Measurements from ENCODE around the gene KRTAP9-4. TPM values are rescaled to one million over a fixed set of nuclear protein-coding genes. Genes with fewer than 3 reads are reported as not detected.
"Not testable (repeated sequence)": the region's sequence is repeated elsewhere in the genome, so short reads cannot be mapped to it uniquely, and the experiment has no call there.

The KRTAP9-4 gene
- total RNA-seq, 1 donor = not detected

- DNase-seq (ENCODE audit: low read depth in 2 of 3, low spot score in 2 of 3) = no peak
Measured at GRCh38 chr17:41264599-41264998, 15.1 kb downstream of the KRTAP9-4 start.

- DNase-seq (ENCODE audit: low read depth in 2 of 3, low spot score in 2 of 3) = no peak
Measured at GRCh38 chr17:41265078-41265477, 15.6 kb downstream of the KRTAP9-4 start, which contains the start of gene KRTAP9-6. Gene KRTAP9-6 (plus strand): TSS chr17:41265378. CDS start chr17:41265378, 0 bp downstream.

DNA sequence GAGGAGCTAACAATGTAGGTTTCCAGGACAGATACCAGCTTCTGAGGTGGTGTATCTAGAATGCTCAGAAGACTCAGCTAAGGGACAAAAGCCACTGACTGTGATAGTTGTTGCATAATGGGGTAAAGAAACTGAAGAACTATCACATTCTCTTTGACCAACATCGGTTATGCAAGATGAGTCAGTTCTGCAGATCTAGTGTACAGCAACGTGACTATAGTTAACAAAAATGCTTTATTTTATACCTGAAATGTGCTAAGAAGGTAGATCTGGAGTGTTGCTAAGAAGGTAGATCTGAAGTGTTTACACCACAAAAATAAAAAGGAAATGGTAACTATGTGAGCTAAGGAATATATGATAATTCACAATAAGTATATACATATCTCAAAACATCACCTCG lies 18.2 kb downstream of the KRTAP9-4 start:
- no peak for DNase-seq (ENCODE audit: low read depth in 2 of 3, low spot score in 2 of 3)

- not testable (repeated sequence) for DNase-seq (ENCODE audit: low read depth in 2 of 3, low spot score in 2 of 3)
Measured at GRCh38 chr17:41271323-41271722, 21.8 kb downstream of the KRTAP9-4 start.

GRCh38 chr17:41271858-41272257 lies 22.4 kb downstream of the KRTAP9-4 start:
- DNase-seq (ENCODE audit: low read depth in 2 of 3, low spot score in 2 of 3) = no peak

DNA sequence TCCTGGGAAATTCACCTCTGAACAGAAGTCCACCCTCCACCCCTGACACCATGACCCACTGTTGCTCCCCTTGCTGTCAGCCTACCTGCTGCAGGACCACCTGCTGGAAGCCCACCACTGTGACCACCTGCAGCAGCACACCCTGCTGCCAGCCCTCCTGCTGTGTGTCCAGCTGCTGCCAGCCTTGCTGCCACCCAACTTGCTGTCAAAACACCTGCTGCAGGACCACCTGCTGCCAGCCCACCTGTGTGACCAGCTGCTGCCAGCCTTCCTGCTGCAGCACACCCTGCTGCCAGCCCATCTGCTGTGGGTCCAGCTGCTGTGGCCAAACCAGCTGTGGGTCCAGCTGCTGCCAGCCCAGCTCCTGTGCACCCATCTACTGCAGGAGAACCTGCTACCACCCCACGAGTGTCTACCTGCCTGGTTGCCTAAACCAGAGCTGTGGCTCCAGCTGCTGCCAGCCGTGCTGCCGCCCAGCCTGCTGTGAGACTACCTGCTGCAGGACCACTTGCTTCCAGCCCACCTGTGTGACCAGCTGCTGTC lies 26.2 kb downstream of the KRTAP9-4 start, which contains the start of gene KRTAP9-7:
Gene KRTAP9-7 (plus strand): TSS at position 51 of the 543 bp plus-strand sequence. CDS start 0 bp downstream, at position 51.
- not testable (repeated sequence) for DNase-seq (ENCODE audit: low read depth in 2 of 3, low spot score in 2 of 3)

- DNase-seq (ENCODE audit: low read depth in 2 of 3, low spot score in 2 of 3) = no peak
Measured at GRCh38 chr17:41278176-41278955, 28.9 kb downstream of the KRTAP9-4 start.

DNA sequence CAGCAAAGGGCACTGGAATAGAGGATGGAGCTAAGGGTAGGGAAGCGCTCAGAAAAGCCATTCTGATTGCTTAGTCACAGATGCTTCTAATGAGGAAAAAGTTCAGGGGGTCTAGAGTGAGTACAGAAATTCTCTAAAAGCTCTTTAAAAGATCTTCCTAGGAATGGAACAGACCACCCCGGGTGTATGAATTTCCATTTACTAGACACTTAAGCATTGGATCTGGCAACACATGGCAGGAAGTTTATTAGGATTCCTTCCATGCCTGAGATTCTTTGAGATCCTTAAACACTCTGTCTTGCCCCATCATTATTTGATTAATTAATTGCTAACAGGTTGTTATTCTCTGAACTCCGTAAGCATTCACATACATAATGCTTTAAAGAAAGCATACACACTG lies 34.6 kb downstream of the KRTAP9-4 start:
- DNase-seq (ENCODE audit: low read depth in 2 of 3, low spot score in 2 of 3) = no peak

- DNase-seq (ENCODE audit: low read depth in 2 of 3, low spot score in 2 of 3) = peak in 1 of 3 donors; percentile 23
Measured at GRCh38 chr17:41284546-41284945, 35.1 kb downstream of the KRTAP9-4 start.

GRCh38 chr17:41287050-41287449 lies 37.6 kb downstream of the KRTAP9-4 start:
- DNase-seq (ENCODE audit: low read depth in 2 of 3, low spot score in 2 of 3) = no peak

DNA sequence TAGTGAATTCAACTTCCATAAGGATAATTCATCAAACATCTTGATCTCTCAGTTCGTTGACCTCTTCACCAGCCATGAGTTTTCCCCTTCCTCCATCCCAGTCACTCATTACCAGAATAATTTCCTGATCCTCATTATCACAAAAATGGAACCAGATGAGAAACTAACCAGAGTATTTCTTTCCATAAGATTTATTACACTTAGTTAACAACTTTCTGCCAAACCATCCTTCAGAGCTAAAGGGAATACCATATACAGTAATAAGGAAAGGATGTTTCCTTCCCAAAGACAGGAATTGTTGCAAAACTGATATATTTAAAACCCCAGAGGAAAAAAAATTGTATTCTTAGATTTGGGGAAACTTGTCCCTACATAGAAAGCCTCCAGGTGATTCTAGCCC lies 44.5 kb downstream of the KRTAP9-4 start:
- DNase-seq (ENCODE audit: low read depth in 2 of 3, low spot score in 2 of 3) = no peak

DNA sequence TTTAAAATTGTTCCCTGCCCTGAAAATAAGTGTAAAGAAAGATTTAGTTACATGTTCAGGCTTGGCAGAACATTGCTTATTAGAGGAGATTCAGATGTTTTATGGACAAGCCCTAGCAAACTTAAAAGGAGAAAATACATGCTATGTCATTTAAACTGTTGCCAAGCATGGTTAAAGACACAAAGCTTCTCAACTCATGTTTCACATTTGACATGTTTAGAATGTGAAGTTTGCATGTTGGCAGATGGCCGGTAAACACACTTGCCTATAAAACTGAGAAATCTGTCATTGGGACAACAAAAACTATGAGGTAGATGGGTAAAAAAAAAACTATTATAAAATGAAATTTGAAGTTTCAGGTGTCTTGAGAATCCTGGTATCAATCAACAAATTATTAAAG lies 47.4 kb downstream of the KRTAP9-4 start:
- no peak for DNase-seq (ENCODE audit: low read depth in 2 of 3, low spot score in 2 of 3)

DNA sequence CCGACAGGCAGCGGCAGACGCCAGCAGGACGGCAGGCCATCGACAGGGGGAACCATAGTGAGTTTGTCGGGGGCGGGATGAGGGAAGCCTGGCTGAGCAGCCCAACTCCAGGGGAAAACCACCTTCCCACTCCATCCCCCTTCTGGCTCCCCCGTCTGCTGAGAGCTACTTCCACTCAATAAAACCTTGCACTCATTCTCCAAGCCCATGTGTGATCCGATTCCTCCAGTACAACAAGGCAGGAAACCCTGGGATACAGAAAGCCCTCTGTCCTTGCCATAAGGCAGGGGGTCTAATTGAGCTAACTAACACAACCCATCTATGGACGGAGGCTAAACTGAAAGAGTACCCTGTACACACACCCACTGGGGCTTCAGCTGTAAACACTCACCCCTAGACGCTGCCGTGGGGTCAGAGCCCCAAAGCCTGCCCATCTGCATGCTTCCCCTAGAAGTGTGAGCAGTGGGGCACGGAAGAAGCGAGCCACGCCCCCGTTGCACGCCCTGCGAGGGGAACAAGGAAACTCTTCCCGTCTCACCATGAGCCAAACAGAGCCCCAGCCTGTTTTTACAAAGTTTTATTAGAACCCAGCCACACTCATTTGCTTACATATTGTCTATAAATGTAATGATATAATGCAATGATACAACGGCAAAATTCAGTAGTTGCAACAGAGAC lies 49.1 kb downstream of the KRTAP9-4 start:
- DNase-seq (ENCODE audit: low read depth in 2 of 3, low spot score in 2 of 3) = no peak

Small RNA genes within 50 kb of the gene (small RNA-seq; reads per million reads assigned to genes)
- not detected for gene KRTAP9-10P

Other genes starting within 250 kb of the KRTAP9-4 start
- not detected for gene KRTAP3-2, start 249.8 kb upstream of the KRTAP9-4 start, total RNA-seq
- gene KRTAP3-1, start 240.6 kb upstream of the KRTAP9-4 start, total RNA-seq = not detected
- gene KRTAP1-5, start 222.5 kb upstream of the KRTAP9-4 start, total RNA-seq = not detected
- not detected for gene KRTAP1-4, start 219.5 kb upstream of the KRTAP9-4 start, total RNA-seq
- gene KRTAP1-3, start 214.8 kb upstream of the KRTAP9-4 start, total RNA-seq = not detected
- gene KRTAP1-1, start 208.2 kb upstream of the KRTAP9-4 start, total RNA-seq = not detected
- gene KRTAP2-1, start 202.4 kb upstream of the KRTAP9-4 start, total RNA-seq = not detected
- gene KRTAP2-2, start 194.5 kb upstream of the KRTAP9-4 start, total RNA-seq = not detected
- gene KRTAP2-3, start 189.6 kb upstream of the KRTAP9-4 start, total RNA-seq = not detected
- not detected for gene KRTAP2-4, start 183.8 kb upstream of the KRTAP9-4 start, total RNA-seq
- gene KRTAP4-7, start 165.5 kb upstream of the KRTAP9-4 start, total RNA-seq = not detected
- gene KRTAP4-8, start 151.5 kb upstream of the KRTAP9-4 start, total RNA-seq = not detected
- gene KRTAP4-16, start 147.5 kb upstream of the KRTAP9-4 start, total RNA-seq = not detected
- under 0.01 TPM for gene KRTAP4-9, start 144.3 kb upstream of the KRTAP9-4 start, total RNA-seq
- not detected for gene KRTAP4-11, start 131.3 kb upstream of the KRTAP9-4 start, total RNA-seq
- gene KRTAP4-12, start 125.5 kb upstream of the KRTAP9-4 start, total RNA-seq = not detected
- gene KRTAP4-6, start 109.1 kb upstream of the KRTAP9-4 start, total RNA-seq = not detected
- not detected for gene KRTAP4-5, start 99.9 kb upstream of the KRTAP9-4 start, total RNA-seq
- gene KRTAP4-4, start 88.9 kb upstream of the KRTAP9-4 start, total RNA-seq = not detected
- not detected for gene KRTAP4-3, start 81.5 kb upstream of the KRTAP9-4 start, total RNA-seq
- gene KRTAP4-2, start 71.5 kb upstream of the KRTAP9-4 start, total RNA-seq = not detected
- gene KRTAP4-1, start 64.8 kb upstream of the KRTAP9-4 start, total RNA-seq = not detected
- gene KRTAP9-1, start 59.8 kb upstream of the KRTAP9-4 start, total RNA-seq = not detected
- not detected for gene KRTAP9-2, start 23.0 kb upstream of the KRTAP9-4 start, total RNA-seq
- gene KRTAP9-3, start 17.2 kb upstream of the KRTAP9-4 start, total RNA-seq = not detected
- not detected for gene KRTAP9-8, start 11.7 kb upstream of the KRTAP9-4 start, total RNA-seq
- not detected for gene KRTAP9-9, start 5.7 kb downstream of the KRTAP9-4 start, total RNA-seq
- not detected for gene KRTAP9-6, start 15.7 kb downstream of the KRTAP9-4 start, total RNA-seq
- not detected for gene KRTAP9-7, start 26.0 kb downstream of the KRTAP9-4 start, total RNA-seq
- not detected for gene KRTAP29-1, start 53.2 kb downstream of the KRTAP9-4 start, total RNA-seq
- gene KRTAP16-1, start 59.6 kb downstream of the KRTAP9-4 start, total RNA-seq = 0.27 TPM
- not detected for gene KRTAP17-1, start 66.0 kb downstream of the KRTAP9-4 start, total RNA-seq
- not detected for gene KRT33A, start 101.1 kb downstream of the KRTAP9-4 start, total RNA-seq
- gene KRT33B, start 120.1 kb downstream of the KRTAP9-4 start, total RNA-seq = not detected
- gene KRT34, start 132.6 kb downstream of the KRTAP9-4 start, total RNA-seq = not detected
- gene KRT31, start 147.9 kb downstream of the KRTAP9-4 start, total RNA-seq = not detected
- not detected for gene KRT37, start 174.9 kb downstream of the KRTAP9-4 start, total RNA-seq
- gene KRT38, start 191.3 kb downstream of the KRTAP9-4 start, total RNA-seq = not detected
- gene KRT32, start 217.7 kb downstream of the KRTAP9-4 start, total RNA-seq = not detected
- gene KRT35, start 231.5 kb downstream of the KRTAP9-4 start, total RNA-seq = not detected
- gene KRT36, start 240.2 kb downstream of the KRTAP9-4 start, total RNA-seq = not detected

All from hematopoietic multipotent progenitor cell (in vitro differentiated cells).